ENCODE results near the gene CFAP410. TPM values are rescaled to one million over a fixed set of nuclear protein-coding genes. Genes with fewer than 3 reads are reported as not detected.

Gene CFAP410
- total RNA-seq, 1 experiment from 2014 or later, result 5.0 TPM

- DNase-seq (ENCODE audit: extremely low read depth, low read depth), result no peak
Measured at GRCh38 chr21:44332965-44333364, 6.2 kb downstream of the CFAP410 start.

GRCh38 chr21:44332383-44332782 lies 6.8 kb downstream of the CFAP410 start:
- no peak for DNase-seq (ENCODE audit: extremely low read depth, low read depth)

DNA sequence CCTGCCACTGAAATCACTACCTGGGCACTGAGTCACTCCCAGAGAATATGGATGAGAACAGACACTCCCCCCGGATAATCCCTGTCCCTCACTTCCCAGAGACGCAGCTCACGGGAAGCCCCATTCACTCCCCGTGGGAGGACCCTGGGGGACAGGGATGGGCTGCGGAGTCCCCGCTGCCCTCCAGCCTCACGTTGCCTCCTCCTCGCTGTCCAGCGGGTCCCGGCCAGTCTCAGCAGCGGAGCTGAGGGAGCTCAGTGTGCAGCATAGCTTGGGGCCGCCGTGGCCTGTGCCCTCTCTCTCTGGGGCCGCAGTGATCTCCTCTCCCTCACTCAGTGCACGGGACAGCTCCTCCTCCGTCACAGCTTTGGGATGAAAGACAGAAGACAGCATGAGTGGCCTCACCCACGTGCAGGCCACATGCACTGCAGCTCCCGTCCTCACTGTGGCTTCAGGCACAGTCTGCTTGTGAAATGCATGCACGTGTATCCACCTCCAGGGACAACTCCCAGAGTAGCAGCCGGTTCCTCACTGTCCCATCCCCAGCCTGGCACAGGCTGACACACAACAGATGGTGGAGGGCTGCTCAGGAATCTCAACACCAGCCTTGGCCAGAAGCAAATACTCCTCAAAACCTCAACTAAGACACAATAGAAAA lies 7.4 kb downstream of the CFAP410 start:
- DNase-seq (ENCODE audit: extremely low read depth, low read depth), result no peak

GRCh38 chr21:44331209-44331608 lies 8.0 kb downstream of the CFAP410 start:
- no peak for DNase-seq (ENCODE audit: extremely low read depth, low read depth)

DNA sequence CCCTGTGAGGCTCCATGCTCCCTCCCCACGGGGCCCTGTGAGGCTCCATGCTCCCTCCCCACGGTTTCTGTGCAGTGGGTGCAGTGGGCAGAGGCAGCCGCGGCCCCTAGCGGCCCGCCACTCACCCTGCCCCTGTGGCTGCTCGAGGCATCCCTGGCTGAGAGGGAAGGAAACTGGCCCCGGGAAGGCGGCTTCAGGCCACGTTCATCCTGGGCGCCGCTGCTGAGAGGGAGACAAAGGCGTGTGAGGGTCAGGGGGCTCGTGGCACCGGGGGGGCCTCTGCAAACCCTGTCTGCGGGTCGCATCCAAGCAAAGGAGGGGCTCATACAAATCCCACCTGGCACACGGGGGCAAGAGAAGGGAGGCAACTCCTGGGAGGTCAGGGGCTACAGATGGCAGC lies 8.5 kb downstream of the CFAP410 start:
- no peak for DNase-seq (ENCODE audit: extremely low read depth, low read depth)

GRCh38 chr21:44329971-44330681 lies 9.1 kb downstream of the CFAP410 start:
- DNase-seq (ENCODE audit: extremely low read depth, low read depth), result no peak

- DNase-seq (ENCODE audit: extremely low read depth, low read depth), result no peak
Measured at GRCh38 chr21:44329086-44329889, 9.9 kb downstream of the CFAP410 start.

- no peak for DNase-seq (ENCODE audit: extremely low read depth, low read depth)
Measured at GRCh38 chr21:44328242-44328895, 10.8 kb downstream of the CFAP410 start.

DNA sequence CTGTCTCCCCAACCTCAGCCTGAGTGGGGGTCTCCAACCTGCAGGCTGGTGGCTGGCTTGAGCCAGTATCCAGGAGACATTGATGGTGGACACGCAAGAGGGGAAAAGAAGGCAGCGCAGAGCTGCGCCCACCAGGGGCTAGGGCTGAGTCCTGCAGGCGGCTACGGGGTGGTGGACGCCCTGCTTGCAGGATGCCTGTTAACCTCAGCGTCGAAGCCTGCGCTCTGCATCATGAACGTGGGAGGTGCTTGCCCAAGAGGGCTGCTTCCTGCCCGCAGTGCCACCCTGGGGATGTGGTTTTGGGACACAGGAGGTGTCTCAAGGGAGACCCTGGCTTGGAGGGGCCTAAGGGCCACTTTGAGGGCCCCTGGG lies 11.6 kb downstream of the CFAP410 start:
- DNase-seq (ENCODE audit: extremely low read depth, low read depth), result no peak

DNA sequence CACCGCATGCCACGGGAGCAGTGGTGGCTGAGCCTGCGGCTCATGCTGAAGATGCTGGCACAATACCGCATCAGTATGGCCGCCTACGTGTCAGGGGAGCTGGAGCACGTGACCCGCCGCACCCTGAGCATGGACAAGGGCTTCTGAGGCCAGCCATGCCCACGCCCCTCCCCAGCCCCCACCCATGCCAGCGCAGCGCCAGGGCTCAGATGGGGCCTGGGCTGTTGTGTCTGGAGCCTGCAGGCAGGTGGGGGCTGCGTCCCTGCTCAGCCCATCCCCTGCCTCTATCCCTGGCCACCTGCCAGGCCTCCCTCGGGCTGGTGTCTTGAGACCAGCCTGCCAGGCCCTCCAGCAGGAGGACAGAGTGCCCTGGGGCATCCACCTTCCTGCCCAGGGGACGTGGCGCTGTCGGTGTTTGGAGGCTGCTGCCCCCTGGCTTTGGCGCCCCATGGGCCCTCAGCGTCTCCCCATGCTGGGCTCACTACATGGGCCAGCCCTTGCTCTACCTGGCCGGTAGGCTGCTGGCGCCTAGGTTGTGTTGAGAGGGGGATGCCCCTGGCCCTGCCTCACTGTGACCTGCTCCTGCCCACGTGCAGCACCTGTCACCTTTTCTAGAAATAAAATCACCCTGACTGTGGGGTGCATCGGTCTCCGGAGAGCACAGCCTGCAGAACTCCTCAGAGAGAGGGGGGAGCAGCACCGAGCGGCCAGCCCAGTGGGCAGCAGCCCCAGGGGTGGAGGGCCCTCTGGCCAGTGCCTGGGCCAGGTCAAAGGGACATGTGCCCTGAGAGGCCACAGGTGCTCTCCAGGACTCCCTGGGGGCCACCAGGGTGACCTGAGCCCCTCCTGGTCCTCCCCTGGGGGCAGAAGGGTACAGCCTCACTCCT lies 12.2 kb downstream of the CFAP410 start:
- no peak for DNase-seq (ENCODE audit: extremely low read depth, low read depth)

DNA sequence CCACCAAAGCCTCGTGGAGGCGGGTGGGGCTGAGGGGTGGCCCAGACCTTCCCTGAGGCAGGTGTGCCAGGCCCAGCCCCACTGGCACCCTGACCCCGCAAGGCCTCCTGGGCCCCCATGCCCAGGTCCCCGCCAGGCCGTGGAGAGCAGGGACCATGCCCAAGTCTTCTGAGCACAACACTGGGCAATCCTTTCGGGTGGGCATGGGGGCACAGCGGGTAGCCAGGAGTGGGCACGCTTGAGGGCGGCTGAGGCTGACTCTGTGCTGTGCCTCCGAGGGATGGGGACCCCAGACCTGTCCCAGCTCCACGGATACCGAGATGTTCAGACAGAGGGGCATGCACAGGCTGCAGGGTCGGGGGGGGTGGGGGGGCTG lies 12.9 kb downstream of the CFAP410 start:
- no peak for DNase-seq (ENCODE audit: extremely low read depth, low read depth)

DNA sequence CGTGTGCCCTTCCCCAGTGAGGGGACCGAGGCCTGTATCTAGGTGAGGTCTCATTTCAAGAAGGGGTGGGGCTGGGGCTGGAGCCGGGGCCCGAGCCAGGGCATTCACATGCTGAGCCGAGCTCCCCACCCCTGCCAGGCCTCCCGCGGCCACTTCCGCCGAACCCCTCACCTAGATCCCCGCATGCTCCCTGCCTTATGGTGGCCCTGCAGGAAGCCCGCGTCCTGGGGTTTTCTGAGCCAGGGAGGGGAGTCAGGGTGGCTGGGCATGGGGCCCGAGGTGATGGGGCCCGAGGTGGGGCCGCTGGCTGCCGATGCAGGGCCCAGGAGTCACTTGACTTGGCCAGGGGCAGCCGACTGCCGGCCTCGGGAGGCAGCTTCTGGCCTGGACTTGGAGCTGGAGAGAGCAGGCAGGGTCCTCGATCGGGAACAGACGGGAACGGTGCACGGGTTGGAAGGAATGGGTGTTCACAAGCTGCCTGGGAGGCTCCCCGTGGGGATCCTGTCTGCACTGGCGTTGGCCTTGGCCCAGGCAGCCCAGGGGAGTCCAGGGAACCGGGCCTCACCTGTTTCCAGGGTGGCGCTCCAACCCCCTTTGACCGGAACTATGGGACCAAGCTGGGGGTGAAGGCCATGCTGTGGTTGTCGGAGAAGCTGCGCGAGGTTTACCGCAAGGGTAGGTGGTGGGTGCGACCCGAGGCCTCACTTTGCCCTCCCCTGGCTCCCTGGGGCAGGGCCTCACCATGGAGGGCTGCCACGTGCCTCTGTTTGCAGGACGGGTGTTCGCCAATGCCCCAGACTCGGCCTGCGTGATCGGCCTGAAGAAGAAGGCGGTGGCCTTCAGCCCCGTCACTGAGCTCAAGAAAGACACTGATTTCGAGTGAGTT lies 13.6 kb downstream of the CFAP410 start:
- DNase-seq (ENCODE audit: extremely low read depth, low read depth), result no peak

DNA sequence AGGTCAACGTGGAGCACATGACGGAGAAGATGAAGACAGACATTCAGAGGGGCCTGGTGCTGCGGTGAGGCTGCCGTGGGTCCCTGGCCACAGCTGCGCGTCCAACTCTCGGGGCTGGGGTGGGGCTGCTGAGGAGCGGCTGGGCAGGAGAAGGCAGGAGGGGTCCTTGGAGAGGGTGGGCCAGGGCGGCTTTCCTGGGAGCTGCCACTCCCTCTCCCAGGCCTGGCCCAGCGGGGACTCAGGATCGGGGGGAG lies 14.4 kb downstream of the CFAP410 start:
- DNase-seq (ENCODE audit: extremely low read depth, low read depth), result no peak

DNA sequence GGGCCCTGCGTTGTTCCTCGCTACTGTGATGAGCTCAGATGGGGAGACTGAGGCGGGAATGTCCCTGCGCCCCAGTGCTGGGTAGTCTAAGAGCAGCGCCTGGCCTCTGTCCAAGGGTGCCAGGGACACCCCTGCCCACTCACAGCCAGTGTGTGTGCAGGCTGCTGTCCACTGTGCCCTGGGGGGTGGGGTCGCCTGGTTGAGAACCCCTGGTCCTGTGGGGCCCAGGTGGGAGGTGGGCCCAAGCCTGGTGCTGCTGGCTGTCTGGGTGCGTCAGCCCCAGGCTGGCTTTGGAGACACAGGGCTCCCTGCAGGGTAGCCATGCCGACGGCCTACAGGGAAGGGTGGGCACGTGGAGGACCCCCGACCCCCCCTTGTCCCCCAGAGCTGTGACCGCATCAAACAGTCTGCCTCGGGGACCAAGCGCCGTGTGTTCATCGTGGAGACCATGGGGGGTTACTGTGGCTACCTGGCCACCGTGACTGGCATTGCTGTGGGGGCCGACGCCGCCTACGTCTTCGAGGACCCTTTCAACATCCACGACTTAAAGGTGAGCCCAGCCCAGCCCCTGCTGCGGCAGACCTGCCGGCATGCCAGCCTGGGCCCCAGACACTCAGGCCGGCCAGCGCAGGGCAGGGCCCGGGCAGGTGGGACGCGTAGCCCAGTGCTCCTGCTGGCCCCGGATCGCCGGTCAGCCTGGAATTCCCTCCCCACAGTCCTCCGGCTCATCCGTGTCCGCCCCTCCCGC lies 14.9 kb downstream of the CFAP410 start:
- DNase-seq (ENCODE audit: extremely low read depth, low read depth), result no peak

DNA sequence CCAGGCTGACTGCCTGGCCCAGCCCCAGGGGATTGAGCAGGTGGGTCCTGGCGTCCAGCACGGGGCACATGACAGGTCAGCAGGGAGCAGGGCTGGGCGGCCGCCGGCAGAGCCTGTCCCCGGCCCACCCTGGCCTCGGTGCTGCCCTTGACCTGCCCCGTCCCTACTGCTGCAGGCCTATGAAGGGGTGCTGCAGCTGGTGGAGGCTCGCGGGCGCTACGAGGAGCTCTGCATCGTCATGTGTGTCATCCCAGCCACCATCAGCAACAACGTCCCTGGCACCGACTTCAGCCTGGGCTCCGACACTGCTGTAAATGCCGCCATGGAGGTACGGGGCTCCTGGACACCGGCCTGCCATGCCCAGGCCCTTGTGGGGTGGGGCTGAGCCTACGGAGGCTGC lies 15.6 kb downstream of the CFAP410 start:
- DNase-seq (ENCODE audit: extremely low read depth, low read depth), result no peak

- DNase-seq (ENCODE audit: extremely low read depth, low read depth), result no peak
Measured at GRCh38 chr21:44322621-44323325, 16.4 kb downstream of the CFAP410 start.

- DNase-seq (ENCODE audit: extremely low read depth, low read depth), result no peak
Measured at GRCh38 chr21:44321846-44322450, 17.2 kb downstream of the CFAP410 start.

DNA sequence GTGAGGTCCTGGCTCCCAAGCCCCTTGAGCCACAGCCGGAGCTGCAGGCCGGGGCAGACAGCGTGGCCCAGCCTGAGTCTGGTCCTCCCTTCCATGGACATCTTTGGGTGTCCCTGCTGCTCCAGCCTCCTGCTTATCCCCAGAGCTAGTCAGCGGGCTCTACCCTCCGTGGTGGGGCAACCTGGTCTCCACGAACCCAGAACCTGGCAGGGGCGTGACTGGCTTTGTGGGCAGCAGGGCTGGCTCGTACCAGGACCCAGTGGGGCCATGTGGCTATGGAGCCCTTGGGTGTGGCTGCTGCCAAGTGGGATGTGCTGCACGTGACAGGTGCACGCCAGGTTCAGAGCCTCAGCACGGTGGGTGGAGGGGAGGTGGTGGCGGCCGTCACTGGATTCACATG lies 18.3 kb downstream of the CFAP410 start:
- DNase-seq (ENCODE audit: extremely low read depth, low read depth), result no peak

All from NCI-H460 (cell line).